Common myeloid progenitor, CD34-positive (primary cell): Measurements from ENCODE around the gene GRN.
"Not testable (repeated sequence)": the region's sequence is repeated elsewhere in the genome, so short reads cannot be mapped to it uniquely, and the experiment has no call there.

ENCODE experiments used
- CTCF ChIA-PET: fragments of 350-600 bp; sonication (Branson Sonifier 250); formaldehyde crosslinking; loops from one replicate; lab custom pipeline; 2021; ENCODE audit warnings: antibody characterized with exemption; lab: Charles Lee
- POLR2A ChIA-PET: fragments of 350-600 bp; sonication (Branson Sonifier 250); formaldehyde crosslinking; loops from one replicate; lab custom pipeline; 2021; ENCODE audit warnings: antibody characterized with exemption; lab: Charles Lee
- DNase-seq, 3 donors: peaks; one replicate each; pipeline versions ENCODE4 v3.0.0 to v3.0.0-alpha.2; 2013
- H3K27ac ChIP-seq, 2 experiments: 1 replicate in 1 of 2; 2 replicates in 1 of 2; pipeline ENCODE4 v1.7.0; 2013; ENCODE audit warnings: inconsistent platforms in 2 of 2, low read length in 2 of 2, mild to moderate bottlenecking in 2 of 2, low read depth in 1 of 2, moderate library complexity in 1 of 2; ENCODE audit not compliant: severe bottlenecking in 2 of 2, insufficient read depth in 1 of 2, poor library complexity in 1 of 2
- H3K27me3 ChIP-seq, 5 experiments: replicated peaks in 2 of 5; 1 replicate in 3 of 5; 2 replicates in 2 of 5; pipeline versions ENCODE4 v1.6.1 to v1.7.0; 2013; ENCODE audit warnings: low read length in 4 of 5, mild to moderate bottlenecking in 2 of 5, moderate library complexity in 2 of 5, inconsistent platforms in 1 of 5; ENCODE audit not compliant: insufficient read depth in 5 of 5, control insufficient read depth in 4 of 5
- H3K36me3 ChIP-seq, 4 experiments: 1 replicate in 2 of 4; 2 replicates in 2 of 4; pipeline versions ENCODE4 v1.6.1 to v1.7.0; 2013; ENCODE audit warnings: low read length in 3 of 4, control low read depth in 1 of 4, mild to moderate bottlenecking in 1 of 4; ENCODE audit not compliant: control insufficient read depth in 4 of 4, insufficient read depth in 4 of 4
- H3K4me1 ChIP-seq, 4 experiments: 1 replicate in 3 of 4; 2 replicates in 1 of 4; pipeline versions ENCODE4 v1.6.1 to v1.7.1; 2013; ENCODE audit warnings: low read length in 3 of 4, mild to moderate bottlenecking in 3 of 4, control low read depth in 1 of 4, inconsistent platforms in 1 of 4, moderate library complexity in 1 of 4; ENCODE audit not compliant: control insufficient read depth in 4 of 4, insufficient read depth in 4 of 4; ENCODE audit errors: control extremely low read depth in 1 of 4
- H3K4me3 ChIP-seq, 7 experiments: 1 replicate in 4 of 7; 2 replicates in 3 of 7; pipeline versions ENCODE4 v1.5.1 to v1.7.0; 2013; ENCODE audit warnings: mild to moderate bottlenecking in 7 of 7, low read length in 6 of 7, moderate library complexity in 6 of 7, inconsistent platforms in 2 of 7, low read depth in 2 of 7, control low read depth in 1 of 7; ENCODE audit not compliant: insufficient read depth in 4 of 7, control insufficient read depth in 1 of 7; ENCODE audit errors: extremely low read depth in 1 of 7
- H3K9me3 ChIP-seq, 5 experiments: 1 replicate in 4 of 5; 2 replicates in 1 of 5; pipeline versions ENCODE4 v1.6.1 to v1.7.1; 2013; ENCODE audit warnings: low read length in 4 of 5, mild to moderate bottlenecking in 2 of 5, inconsistent platforms in 1 of 5, low read depth in 1 of 5, moderate library complexity in 1 of 5; ENCODE audit not compliant: control insufficient read depth in 4 of 5, insufficient read depth in 2 of 5; ENCODE audit errors: control extremely low read depth in 1 of 5
- WGBS: methylation state at CpG from one replicate; pipeline ENCODE4 v1.1.5; 2013; ENCODE audit not compliant: insufficient coverage; 5-methylcytosine and 5-hydroxymethylcytosine counted together

GRN gene

GRCh38 chr17:44390250-44390870 lies 45.3 kb downstream of the GRN start:
- H3K4me3 ChIP-seq, result peak overlapping the region in 5 of 7 experiments; percentile 5 to 39 (median 17)
- CTCF ChIA-PET, result interaction anchor here (0.9 to 9.0 kb wide), 7 partner anchors 8 to 133 kb away, joined by 3 to 76 read pairs (median 4); no protein-coding TSS in a partner anchor
- peaks cover 9 to 74% (median 48%) of the 10 kb centered on the region in 4 experiments for H3K4me1 ChIP-seq
- H3K27ac ChIP-seq, result peak overlapping the region; percentile 27 to 60
- no peaks in the 10 kb centered on the region for H3K27me3 ChIP-seq
- 31% methylated on average over 9 of the region's 10 CpGs for WGBS
- POLR2A ChIA-PET, result interaction anchor here (0.7 kb wide), 1 partner anchor 11 kb away, joined by 3 read pairs; no protein-coding TSS in a partner anchor
- H3K9me3 ChIP-seq, result no peaks in the 10 kb centered on the region
- no peaks in the 10 kb centered on the region for H3K36me3 ChIP-seq
- DNase-seq, result peak; percentile 18 to 61 (median 49)

DNA sequence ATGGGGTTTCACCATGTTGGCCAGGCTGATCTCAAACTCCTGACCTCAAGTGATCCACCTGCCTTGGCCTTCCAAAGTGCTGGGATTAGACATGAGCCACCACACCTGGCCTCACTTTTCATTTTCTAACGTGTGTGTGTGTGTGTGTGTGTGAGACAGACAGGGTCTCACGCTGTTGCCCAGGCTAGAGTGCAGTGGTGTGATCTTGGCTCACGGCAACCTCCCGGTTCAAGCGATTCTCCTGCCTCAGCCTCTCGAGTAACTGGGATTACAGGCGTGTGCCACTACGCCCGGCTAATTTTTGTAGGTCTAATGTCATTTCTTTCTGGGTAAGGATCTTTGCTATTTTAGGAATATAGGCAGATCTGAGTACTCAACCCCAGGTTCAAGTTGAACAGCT lies 49.0 kb downstream of the GRN start:
- H3K27me3 ChIP-seq, H3K4me3 ChIP-seq, H3K27ac ChIP-seq, H3K9me3 ChIP-seq, DNase-seq, POLR2A ChIA-PET: not testable (repeated sequence)
- Histone ChIP-seq H3K36me3 (peaks cover 4 to 22% (median 17%) of the 10 kb centered on the region in 4 experiments), H3K4me1 (peaks cover 4 to 47% (median 31%) of the 10 kb centered on the region in 4 experiments)
- WGBS, result 100% methylated on average over 3 of the region's 9 CpGs
- CTCF ChIA-PET, result interaction anchor here (1.9 kb wide), 1 partner anchor 9 kb away, joined by 5 read pairs; no protein-coding TSS in a partner anchor

DNA sequence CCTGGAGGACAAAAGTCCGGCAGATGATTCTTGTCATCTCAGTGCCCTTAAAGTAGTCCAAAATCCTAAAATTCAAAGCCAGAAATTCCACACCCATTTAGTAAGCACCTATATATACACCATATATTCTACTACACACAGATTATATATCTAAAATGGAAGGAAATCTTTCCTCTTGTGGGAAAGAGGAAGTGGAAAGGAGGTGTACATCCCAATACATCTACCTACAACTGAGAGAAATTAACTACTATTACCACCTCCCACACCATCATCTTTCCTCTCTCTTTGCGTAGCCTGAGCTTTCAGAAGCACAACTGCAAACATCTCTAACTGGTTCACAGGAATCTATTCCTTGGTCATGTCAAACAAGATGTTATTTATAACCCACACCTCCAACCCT lies 49.7 kb downstream of the GRN start:
- Histone ChIP-seq H3K9me3 (no peaks in the 10 kb centered on the region), H3K27ac (no peak overlapping the region), H3K4me3 (no peak overlapping the region), H3K4me1 (peaks cover 4 to 40% (median 24%) of the 10 kb centered on the region in 4 experiments), H3K27me3 (no peaks in the 10 kb centered on the region), H3K36me3 (peaks cover 4 to 29% (median 24%) of the 10 kb centered on the region in 4 experiments)
- WGBS, result 92% methylated on average over 2 of the region's 2 CpGs
- ChIA-PET CTCF (no interaction called here), POLR2A (no interaction called here)
- no peak for DNase-seq

DNA sequence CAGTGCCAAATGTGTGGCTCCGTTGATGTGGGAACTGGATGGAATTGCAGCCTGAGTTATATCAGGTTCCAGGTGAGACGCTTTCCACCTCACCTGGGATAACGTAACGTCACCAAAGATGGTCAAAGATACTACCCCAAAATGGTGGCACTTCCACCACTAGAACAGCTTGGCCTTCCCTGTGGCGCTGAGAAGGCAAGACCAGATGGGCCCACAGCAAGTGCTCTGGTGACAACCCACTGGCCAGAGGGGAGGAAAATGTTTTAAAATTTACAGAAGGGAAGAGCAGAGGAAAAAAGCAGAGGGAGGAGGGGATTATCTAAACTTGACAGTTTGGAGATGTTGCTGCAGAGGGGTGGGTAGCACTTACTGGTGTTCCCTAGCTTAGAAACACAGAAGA lies 51.8 kb downstream of the GRN start:
- peaks cover 11 to 47% (median 34%) of the 10 kb centered on the region in 4 experiments for H3K36me3 ChIP-seq
- H3K4me3 ChIP-seq, result no peak overlapping the region
- ChIA-PET CTCF (interaction anchor here (0.6 to 6.7 kb wide), 5 partner anchors 9 to 1867 kb away, joined by 3 to 76 read pairs (median 4); partner anchors contain the start of gene ITGA2B), POLR2A (no interaction called here)
- no peak for DNase-seq
- 96% methylated on average over 3 of the region's 5 CpGs for WGBS
- no peak overlapping the region for H3K27ac ChIP-seq
- no peaks in the 10 kb centered on the region for H3K27me3 ChIP-seq
- H3K9me3 ChIP-seq, result no peaks in the 10 kb centered on the region
- H3K4me1 ChIP-seq, result peaks cover 0 to 21% (median 7%) of the 10 kb centered on the region in 4 experiments

DNA sequence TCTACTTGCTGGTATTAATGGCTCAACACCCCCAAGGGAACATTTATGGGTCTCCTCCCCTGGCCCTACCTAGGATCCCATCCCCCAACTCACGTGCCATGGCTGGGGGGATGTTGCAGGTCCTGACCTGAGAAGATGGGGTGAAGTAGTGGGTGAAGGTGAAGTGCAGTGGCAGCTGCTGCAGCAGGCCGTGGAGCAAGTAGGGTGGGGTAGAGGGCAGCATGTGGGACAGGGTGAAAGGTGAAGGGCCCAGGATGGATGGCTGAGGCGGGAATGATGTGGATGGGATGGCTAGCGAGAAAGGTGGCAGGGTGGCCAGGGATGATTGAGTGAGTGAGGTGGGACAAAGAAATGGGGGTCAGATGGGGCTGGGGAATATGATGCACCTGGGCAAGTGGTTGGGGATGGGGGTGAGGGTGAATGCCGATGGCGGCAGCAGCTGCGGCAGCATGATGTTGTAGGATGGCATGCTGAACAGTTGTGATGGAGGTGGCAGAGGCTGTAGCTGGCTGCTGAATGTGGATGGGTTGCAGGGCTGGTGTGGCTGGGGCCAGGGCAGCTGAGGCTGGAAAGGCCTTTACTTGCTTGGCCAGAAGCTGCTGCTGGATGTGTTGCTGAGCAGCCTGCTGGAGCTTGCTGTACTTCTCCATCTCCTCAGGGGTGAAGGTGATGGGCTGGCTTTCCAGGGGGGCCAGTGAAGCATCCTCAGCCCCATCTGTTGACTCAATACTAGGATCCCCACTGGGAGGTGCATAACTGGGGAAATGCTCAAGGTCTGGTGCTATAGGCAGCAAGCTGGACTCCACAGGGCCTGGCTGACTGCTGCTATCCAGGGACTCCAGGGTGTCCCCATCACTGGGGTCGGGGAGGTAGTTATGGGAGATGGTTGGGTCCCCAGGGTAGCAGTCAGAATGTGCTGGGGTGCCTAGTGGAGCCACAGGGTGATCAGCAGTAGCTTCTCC lies 52.7 kb downstream of the GRN start:
- DNase-seq, result no peak
- WGBS, result 98% methylated on average over 5 of the region's 8 CpGs
- no peaks in the 10 kb centered on the region for H3K27me3 ChIP-seq
- H3K4me3 ChIP-seq, result no peak overlapping the region
- ChIA-PET POLR2A (interaction anchor here (1.4 kb wide), 1 partner anchor 13 kb away, joined by 3 read pairs; no protein-coding TSS in a partner anchor), CTCF (interaction anchor here (0.6 to 6.7 kb wide), 8 partner anchors 10 to 1088 kb away, joined by 3 to 76 read pairs (median 4); partner anchors contain the start of gene ITGA2B)
- no peaks in the 10 kb centered on the region for H3K9me3 ChIP-seq
- peaks cover 11 to 49% (median 36%) of the 10 kb centered on the region in 4 experiments for H3K36me3 ChIP-seq
- peaks cover 0 to 18% (median 7%) of the 10 kb centered on the region in 4 experiments for H3K4me1 ChIP-seq
- H3K27ac ChIP-seq, result no peak overlapping the region

GRCh38 chr17:44398692-44399691 lies 53.9 kb downstream of the GRN start:
- Histone ChIP-seq H3K36me3 (peaks cover 14 to 54% (median 38%) of the 10 kb centered on the region in 4 experiments), H3K27me3 (no peaks in the 10 kb centered on the region), H3K27ac (no peak overlapping the region), H3K9me3 (no peaks in the 10 kb centered on the region), H3K4me1 (peaks cover 0 to 8% (median 0%) of the 10 kb centered on the region in 4 experiments), H3K4me3 (no peak overlapping the region)
- ChIA-PET CTCF (interaction anchor here (0.7 to 6.7 kb wide), 10 partner anchors 11 to 190 kb away, joined by 3 to 76 read pairs (median 5); partner anchors contain the start of genes FAM171A2 and ITGA2B), POLR2A (interaction anchor here (1.4 kb wide), 1 partner anchor 14 kb away, joined by 3 read pairs; no protein-coding TSS in a partner anchor)
- 98% methylated on average over 37 of the region's 41 CpGs for WGBS
- DNase-seq, result no peak
